GM21825 (cell line): ENCODE measurements around the gene COX10.
"Not testable (repeated sequence)": the region's sequence is repeated elsewhere in the genome, so short reads cannot be mapped to it uniquely, and the experiment has no call there.

Source experiments
- ATAC-seq: cut with Tn5 transposase; IDR thresholded peaks from one replicate; pipeline ENCODE4 v1.9.1; 2021; ENCODE audit warnings: mild to moderate bottlenecking, moderate library complexity; ENCODE audit not compliant: unreplicated experiment

COX10 gene

DNA sequence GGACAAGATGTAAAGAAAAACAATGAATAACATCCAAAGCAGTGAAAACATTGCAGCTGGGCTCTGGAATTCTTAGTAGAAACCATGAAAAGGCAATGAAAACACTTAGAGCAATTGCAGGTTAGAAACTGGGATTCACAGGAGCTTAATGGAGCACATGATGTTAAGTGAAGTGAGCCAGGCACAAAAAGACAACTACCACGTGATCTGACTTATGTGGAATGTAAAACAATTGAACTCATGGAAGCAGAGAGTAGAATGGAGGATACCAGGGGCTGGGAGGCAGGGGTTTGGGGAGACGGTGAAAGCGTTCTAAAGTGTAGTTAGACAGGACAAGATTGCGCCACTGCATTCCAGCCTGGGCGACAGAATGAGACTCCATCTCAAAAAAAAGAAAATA, 170.0 kb downstream of the COX10 start:
- not testable (repeated sequence) for ATAC-seq

DNA sequence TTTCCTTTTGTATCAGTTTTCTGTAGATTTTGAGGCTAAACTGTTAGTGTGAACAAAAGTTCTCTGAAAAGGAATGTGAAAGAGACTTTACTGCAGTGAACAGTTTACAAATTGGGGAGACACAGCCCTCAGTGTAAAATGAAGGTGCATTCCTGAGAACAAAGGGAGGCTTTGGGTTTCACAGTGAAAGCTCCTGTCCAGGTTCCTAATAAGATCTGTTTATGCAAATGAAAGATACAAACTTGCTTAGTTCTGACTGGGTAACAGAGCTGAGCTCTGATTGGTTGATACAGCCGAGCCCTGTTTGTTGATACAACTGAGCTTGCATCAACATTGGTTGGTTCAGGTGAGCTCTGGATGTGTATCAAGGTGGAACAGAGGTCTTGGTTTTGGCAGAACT, 175.7 kb downstream of the COX10 start:
- ATAC-seq: no peak

DNA sequence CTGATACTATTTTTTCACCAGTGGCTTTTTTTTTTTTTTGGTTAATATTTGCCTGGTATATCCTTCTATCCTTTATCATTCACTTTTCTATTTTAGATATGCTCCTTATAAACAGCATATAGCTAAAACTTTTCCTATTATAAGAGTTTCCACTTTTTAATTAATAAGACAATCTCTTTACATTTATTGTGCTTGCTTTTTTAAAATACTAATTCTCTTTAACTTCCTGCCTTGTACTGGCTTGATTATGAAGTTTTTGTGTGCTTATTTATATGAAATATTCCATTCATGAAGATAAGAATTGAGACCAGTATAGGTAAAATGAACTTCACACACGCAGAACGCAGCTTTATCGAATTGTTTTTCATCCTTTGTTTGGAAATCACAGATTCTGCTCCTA, 176.3 kb downstream of the COX10 start:
- ATAC-seq: no peak
